ENCODE data around the gene FAAH2. TPM values are rescaled to one million over a fixed set of nuclear protein-coding genes. Genes with fewer than 3 reads are reported as not detected.
A peak's percentile ranks its signal among the peaks of the same experiment; 100 is the strongest.

Gene FAAH2
- total RNA-seq, 8 experiments from 2014 or later, result 0.18 to 1.4 (median 0.92) TPM; not detected in 1

- Histone ChIP-seq H3K4me3 (no peak overlapping the region), H3K27ac (no peak overlapping the region), H3K4me1 (replicated peaks in 1 of 2) (no peaks in the 10 kb centered on the region)
- in situ Hi-C loops (cut with MboI; ENCODE audit: low pct_unique_long_range_greater_than_20kb in 2 of 9, low sequenced_read_pairs in 9 of 9, unreplicated experiment in 9 of 9), result no loop called here
- WGBS, 10 experiments, result 0 to 55% methylated on average over 1 to 2 of the region's 4 CpGs; no CpG with 5 or more reads in 8 of the 10 experiments
- ATAC-seq (replicated peaks in 6 of 8), result no peak
These were observed 131.3 kb downstream of the FAAH2 start for GRCh38 chrX:57417827-57418226.

GRCh38 chrX:57422289-57422688 lies 135.8 kb downstream of the FAAH2 start:
- 80 to 100% methylated on average over 1 of the region's 2 CpGs; no CpG with 5 or more reads in 8 of the 10 experiments for WGBS, 10 experiments
- peak in 2 of 8 experiments; percentile 52 to 79 for ATAC-seq (replicated peaks in 6 of 8)
- in situ Hi-C loops (cut with MboI; ENCODE audit: low pct_unique_long_range_greater_than_20kb in 2 of 9, low sequenced_read_pairs in 9 of 9, unreplicated experiment in 9 of 9), result no loop called here
- Histone ChIP-seq H3K4me1 (replicated peaks in 1 of 2) (no peaks in the 10 kb centered on the region), H3K27ac (no peak overlapping the region), H3K4me3 (no peak overlapping the region)

GRCh38 chrX:57422790-57423189 lies 136.3 kb downstream of the FAAH2 start:
- in situ Hi-C loops (cut with MboI; ENCODE audit: low pct_unique_long_range_greater_than_20kb in 2 of 9, low sequenced_read_pairs in 9 of 9, unreplicated experiment in 9 of 9), result no loop called here
- Histone ChIP-seq H3K4me1 (replicated peaks in 1 of 2) (no peaks in the 10 kb centered on the region), H3K4me3 (no peak overlapping the region), H3K27ac (no peak overlapping the region)
- 71% methylated on average over 1 of the region's 2 CpGs; no CpG with 5 or more reads in 9 of the 10 experiments for WGBS, 10 experiments
- ATAC-seq (replicated peaks in 6 of 8), result peak in 2 of 8 experiments; percentile 62 to 71

GRCh38 chrX:57445076-57445475 lies 158.6 kb downstream of the FAAH2 start:
- WGBS, 10 experiments, result 0 to 80% (median 35%) methylated on average over 1 to 5 of the region's 5 CpGs; no CpG with 5 or more reads in 5 of the 10 experiments
- no peaks in the 10 kb centered on the region for H3K4me1 ChIP-seq (replicated peaks in 1 of 2)
- no peak overlapping the region for H3K4me3 ChIP-seq
- in situ Hi-C loops (cut with MboI; ENCODE audit: low pct_unique_long_range_greater_than_20kb in 2 of 9, low sequenced_read_pairs in 9 of 9, unreplicated experiment in 9 of 9), result no loop called here
- no peak overlapping the region for H3K27ac ChIP-seq
- ATAC-seq (replicated peaks in 6 of 8), result no peak

- H3K27ac ChIP-seq, result no peak overlapping the region
- in situ Hi-C loops (cut with MboI; ENCODE audit: low pct_unique_long_range_greater_than_20kb in 2 of 9, low sequenced_read_pairs in 9 of 9, unreplicated experiment in 9 of 9), result no loop called here
- H3K4me3 ChIP-seq, result no peak overlapping the region
- WGBS, 10 experiments, result 43 to 50% methylated on average over 1 of the region's 1 CpG; no CpG with 5 or more reads in 8 of the 10 experiments
- no peaks in the 10 kb centered on the region for H3K4me1 ChIP-seq (replicated peaks in 1 of 2)
- peak in 2 of 8 experiments; percentile 60 to 83 for ATAC-seq (replicated peaks in 6 of 8)
These were observed 159.3 kb downstream of the FAAH2 start for GRCh38 chrX:57445832-57446231.

GRCh38 chrX:57447856-57448255 lies 161.3 kb downstream of the FAAH2 start:
- Histone ChIP-seq H3K4me1 (replicated peaks in 1 of 2) (no peaks in the 10 kb centered on the region), H3K27ac (no peak overlapping the region), H3K4me3 (no peak overlapping the region)
- in situ Hi-C loops (cut with MboI; ENCODE audit: low pct_unique_long_range_greater_than_20kb in 2 of 9, low sequenced_read_pairs in 9 of 9, unreplicated experiment in 9 of 9), result no loop called here
- no peak for ATAC-seq (replicated peaks in 6 of 8)
- 0 to 27% (median 0%) methylated on average over 1 to 2 of the region's 2 CpGs; no CpG with 5 or more reads in 7 of the 10 experiments for WGBS, 10 experiments

- H3K4me3 ChIP-seq, result no peak overlapping the region
- no peak overlapping the region for H3K27ac ChIP-seq
- ATAC-seq (replicated peaks in 6 of 8), result no peak
- in situ Hi-C loops (cut with MboI; ENCODE audit: low pct_unique_long_range_greater_than_20kb in 2 of 9, low sequenced_read_pairs in 9 of 9, unreplicated experiment in 9 of 9), result no loop called here
- WGBS, 10 experiments, result 0 to 100% (median 67%) methylated on average over 1 to 3 of the region's 3 CpGs; no CpG with 5 or more reads in 4 of the 10 experiments
- H3K4me1 ChIP-seq (replicated peaks in 1 of 2), result no peaks in the 10 kb centered on the region
These were observed 165.0 kb downstream of the FAAH2 start for GRCh38 chrX:57451426-57452020.

GRCh38 chrX:57453901-57454300 lies 167.4 kb downstream of the FAAH2 start:
- peak in 2 of 8 experiments; percentile 37 to 47 for ATAC-seq (replicated peaks in 6 of 8)
- H3K4me1 ChIP-seq (replicated peaks in 1 of 2), result no peaks in the 10 kb centered on the region
- in situ Hi-C loops (cut with MboI; ENCODE audit: low pct_unique_long_range_greater_than_20kb in 2 of 9, low sequenced_read_pairs in 9 of 9, unreplicated experiment in 9 of 9), result no loop called here
- WGBS, 10 experiments, result 10 to 100% methylated on average over 1 to 2 of the region's 4 CpGs; no CpG with 5 or more reads in 8 of the 10 experiments
- no peak overlapping the region for H3K4me3 ChIP-seq
- H3K27ac ChIP-seq, result no peak overlapping the region

- 0 to 76% methylated on average over 4 of the region's 6 CpGs; no CpG with 5 or more reads in 8 of the 10 experiments for WGBS, 10 experiments
- in situ Hi-C loops (cut with MboI; ENCODE audit: low pct_unique_long_range_greater_than_20kb in 2 of 9, low sequenced_read_pairs in 9 of 9, unreplicated experiment in 9 of 9), result no loop called here
- ATAC-seq (replicated peaks in 6 of 8), result no peak
- Histone ChIP-seq H3K4me3 (no peak overlapping the region), H3K27ac (no peak overlapping the region), H3K4me1 (replicated peaks in 1 of 2) (no peaks in the 10 kb centered on the region)
These were observed 195.0 kb downstream of the FAAH2 start for GRCh38 chrX:57481514-57481913.

- no peak for ATAC-seq (replicated peaks in 6 of 8)
- in situ Hi-C loops (cut with MboI; ENCODE audit: low pct_unique_long_range_greater_than_20kb in 2 of 9, low sequenced_read_pairs in 9 of 9, unreplicated experiment in 9 of 9), result no loop called here
- WGBS, 10 experiments, result 58% methylated on average over 4 of the region's 5 CpGs; no CpG with 5 or more reads in 9 of the 10 experiments
- Histone ChIP-seq H3K4me1 (replicated peaks in 1 of 2) (no peaks in the 10 kb centered on the region), H3K4me3 (no peak overlapping the region), H3K27ac (no peak overlapping the region)
These were observed 230.0 kb downstream of the FAAH2 start for GRCh38 chrX:57516491-57516890.

- Histone ChIP-seq H3K27ac (no peak overlapping the region), H3K4me3 (no peak overlapping the region), H3K4me1 (replicated peaks in 1 of 2) (no peaks in the 10 kb centered on the region)
- in situ Hi-C loops (cut with MboI; ENCODE audit: low pct_unique_long_range_greater_than_20kb in 2 of 9, low sequenced_read_pairs in 9 of 9, unreplicated experiment in 9 of 9), result no loop called here
- 0 to 90% (median 65%) methylated on average over 2 of the region's 2 CpGs; no CpG with 5 or more reads in 6 of the 10 experiments for WGBS, 10 experiments
- no peak for ATAC-seq (replicated peaks in 6 of 8)
These were observed 233.1 kb downstream of the FAAH2 start for GRCh38 chrX:57519578-57520118.

GRCh38 chrX:57528670-57529255 lies 242.3 kb downstream of the FAAH2 start:
- Histone ChIP-seq H3K4me3 (no peak overlapping the region), H3K4me1 (replicated peaks in 1 of 2) (no peaks in the 10 kb centered on the region), H3K27ac (no peak overlapping the region)
- ATAC-seq (replicated peaks in 6 of 8), result peak in 3 of 8 experiments; percentile 35 to 65 (median 57)
- 33% methylated on average over 1 of the region's 1 CpG; no CpG with 5 or more reads in 8 of the 10 experiments for WGBS, 10 experiments
- in situ Hi-C loops (cut with MboI; ENCODE audit: low pct_unique_long_range_greater_than_20kb in 2 of 9, low sequenced_read_pairs in 9 of 9, unreplicated experiment in 9 of 9), result no loop called here
